ENCODE results near the gene PFDN1. TPM values are rescaled to one million over a fixed set of nuclear protein-coding genes. Genes with fewer than 3 reads are reported as not detected.

The PFDN1 gene
- total and polyA plus RNA-seq, 9 of the 15 experiments (the other 6 are each of a cell fraction or from before 2014, with no cell fraction given) = 45.5 to 215 (median 78.0) TPM

DNA sequence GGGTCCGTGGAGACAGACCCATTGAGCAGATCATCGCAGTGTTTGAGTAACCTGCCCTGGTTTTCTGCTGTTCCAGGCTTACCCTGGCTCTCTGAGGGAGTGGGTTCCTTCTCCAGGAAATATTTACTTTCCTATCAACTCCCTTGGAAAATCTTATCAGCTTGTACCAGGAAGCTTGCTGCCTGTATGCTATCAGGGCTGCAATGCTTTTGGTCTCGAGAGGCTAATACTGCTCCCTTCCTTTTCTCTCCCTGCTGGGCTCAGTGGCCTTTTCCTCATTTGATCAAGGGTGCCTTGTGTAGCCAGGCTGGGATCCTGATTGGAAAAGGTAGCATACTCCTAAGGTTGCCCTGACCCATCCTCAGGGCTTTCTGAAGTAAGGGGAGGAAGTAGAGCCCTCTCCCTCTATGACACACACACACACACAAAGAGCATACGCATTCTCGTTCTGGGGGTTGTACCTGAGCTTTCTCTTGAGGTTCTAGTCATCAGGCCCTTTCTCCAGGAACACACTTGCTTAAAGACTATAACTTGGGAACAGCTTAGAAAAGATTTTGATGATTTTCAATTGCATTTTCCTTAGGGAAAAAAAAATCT lies 86.3 kb downstream of the PFDN1 start (continued):
- TF ChIP-seq, protein P1, sequence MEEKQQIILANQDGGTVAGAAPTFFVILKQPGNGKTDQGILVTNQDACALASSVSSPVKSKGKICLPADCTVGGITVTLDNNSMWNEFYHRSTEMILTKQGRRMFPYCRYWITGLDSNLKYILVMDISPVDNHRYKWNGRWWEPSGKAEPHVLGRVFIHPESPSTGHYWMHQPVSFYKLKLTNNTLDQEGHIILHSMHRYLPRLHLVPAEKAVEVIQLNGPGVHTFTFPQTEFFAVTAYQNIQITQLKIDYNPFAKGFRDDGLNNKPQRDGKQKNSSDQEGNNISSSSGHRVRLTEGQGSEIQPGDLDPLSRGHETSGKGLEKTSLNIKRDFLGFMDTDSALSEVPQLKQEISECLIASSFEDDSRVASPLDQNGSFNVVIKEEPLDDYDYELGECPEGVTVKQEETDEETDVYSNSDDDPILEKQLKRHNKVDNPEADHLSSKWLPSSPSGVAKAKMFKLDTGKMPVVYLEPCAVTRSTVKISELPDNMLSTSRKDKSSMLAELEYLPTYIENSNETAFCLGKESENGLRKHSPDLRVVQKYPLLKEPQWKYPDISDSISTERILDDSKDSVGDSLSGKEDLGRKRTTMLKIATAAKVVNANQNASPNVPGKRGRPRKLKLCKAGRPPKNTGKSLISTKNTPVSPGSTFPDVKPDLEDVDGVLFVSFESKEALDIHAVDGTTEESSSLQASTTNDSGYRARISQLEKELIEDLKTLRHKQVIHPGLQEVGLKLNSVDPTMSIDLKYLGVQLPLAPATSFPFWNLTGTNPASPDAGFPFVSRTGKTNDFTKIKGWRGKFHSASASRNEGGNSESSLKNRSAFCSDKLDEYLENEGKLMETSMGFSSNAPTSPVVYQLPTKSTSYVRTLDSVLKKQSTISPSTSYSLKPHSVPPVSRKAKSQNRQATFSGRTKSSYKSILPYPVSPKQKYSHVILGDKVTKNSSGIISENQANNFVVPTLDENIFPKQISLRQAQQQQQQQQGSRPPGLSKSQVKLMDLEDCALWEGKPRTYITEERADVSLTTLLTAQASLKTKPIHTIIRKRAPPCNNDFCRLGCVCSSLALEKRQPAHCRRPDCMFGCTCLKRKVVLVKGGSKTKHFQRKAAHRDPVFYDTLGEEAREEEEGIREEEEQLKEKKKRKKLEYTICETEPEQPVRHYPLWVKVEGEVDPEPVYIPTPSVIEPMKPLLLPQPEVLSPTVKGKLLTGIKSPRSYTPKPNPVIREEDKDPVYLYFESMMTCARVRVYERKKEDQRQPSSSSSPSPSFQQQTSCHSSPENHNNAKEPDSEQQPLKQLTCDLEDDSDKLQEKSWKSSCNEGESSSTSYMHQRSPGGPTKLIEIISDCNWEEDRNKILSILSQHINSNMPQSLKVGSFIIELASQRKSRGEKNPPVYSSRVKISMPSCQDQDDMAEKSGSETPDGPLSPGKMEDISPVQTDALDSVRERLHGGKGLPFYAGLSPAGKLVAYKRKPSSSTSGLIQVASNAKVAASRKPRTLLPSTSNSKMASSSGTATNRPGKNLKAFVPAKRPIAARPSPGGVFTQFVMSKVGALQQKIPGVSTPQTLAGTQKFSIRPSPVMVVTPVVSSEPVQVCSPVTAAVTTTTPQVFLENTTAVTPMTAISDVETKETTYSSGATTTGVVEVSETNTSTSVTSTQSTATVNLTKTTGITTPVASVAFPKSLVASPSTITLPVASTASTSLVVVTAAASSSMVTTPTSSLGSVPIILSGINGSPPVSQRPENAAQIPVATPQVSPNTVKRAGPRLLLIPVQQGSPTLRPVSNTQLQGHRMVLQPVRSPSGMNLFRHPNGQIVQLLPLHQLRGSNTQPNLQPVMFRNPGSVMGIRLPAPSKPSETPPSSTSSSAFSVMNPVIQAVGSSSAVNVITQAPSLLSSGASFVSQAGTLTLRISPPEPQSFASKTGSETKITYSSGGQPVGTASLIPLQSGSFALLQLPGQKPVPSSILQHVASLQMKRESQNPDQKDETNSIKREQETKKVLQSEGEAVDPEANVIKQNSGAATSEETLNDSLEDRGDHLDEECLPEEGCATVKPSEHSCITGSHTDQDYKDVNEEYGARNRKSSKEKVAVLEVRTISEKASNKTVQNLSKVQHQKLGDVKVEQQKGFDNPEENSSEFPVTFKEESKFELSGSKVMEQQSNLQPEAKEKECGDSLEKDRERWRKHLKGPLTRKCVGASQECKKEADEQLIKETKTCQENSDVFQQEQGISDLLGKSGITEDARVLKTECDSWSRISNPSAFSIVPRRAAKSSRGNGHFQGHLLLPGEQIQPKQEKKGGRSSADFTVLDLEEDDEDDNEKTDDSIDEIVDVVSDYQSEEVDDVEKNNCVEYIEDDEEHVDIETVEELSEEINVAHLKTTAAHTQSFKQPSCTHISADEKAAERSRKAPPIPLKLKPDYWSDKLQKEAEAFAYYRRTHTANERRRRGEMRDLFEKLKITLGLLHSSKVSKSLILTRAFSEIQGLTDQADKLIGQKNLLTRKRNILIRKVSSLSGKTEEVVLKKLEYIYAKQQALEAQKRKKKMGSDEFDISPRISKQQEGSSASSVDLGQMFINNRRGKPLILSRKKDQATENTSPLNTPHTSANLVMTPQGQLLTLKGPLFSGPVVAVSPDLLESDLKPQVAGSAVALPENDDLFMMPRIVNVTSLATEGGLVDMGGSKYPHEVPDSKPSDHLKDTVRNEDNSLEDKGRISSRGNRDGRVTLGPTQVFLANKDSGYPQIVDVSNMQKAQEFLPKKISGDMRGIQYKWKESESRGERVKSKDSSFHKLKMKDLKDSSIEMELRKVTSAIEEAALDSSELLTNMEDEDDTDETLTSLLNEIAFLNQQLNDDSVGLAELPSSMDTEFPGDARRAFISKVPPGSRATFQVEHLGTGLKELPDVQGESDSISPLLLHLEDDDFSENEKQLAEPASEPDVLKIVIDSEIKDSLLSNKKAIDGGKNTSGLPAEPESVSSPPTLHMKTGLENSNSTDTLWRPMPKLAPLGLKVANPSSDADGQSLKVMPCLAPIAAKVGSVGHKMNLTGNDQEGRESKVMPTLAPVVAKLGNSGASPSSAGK (IDR thresholded peaks at IDR 0.05) = no peak
- TF ChIP-seq TAL1 (IDR thresholded peaks at IDR 0.05) = peak; percentile 81
- peak; percentile 92 for TF ChIP-seq ARID1B (IDR thresholded peaks at IDR 0.05)
- TF ChIP-seq CBFA2T2 (conservative IDR thresholded peaks at IDR 0.05) = peak; percentile 65
- no peak for TF ChIP-seq CCAR2 (IDR thresholded peaks at IDR 0.05; ENCODE audit: low read depth, low read length)
- no peak for TF ChIP-seq FOXJ3 (CRISPR knock-in tag; IDR thresholded peaks at IDR 0.05)
- peak; percentile 7 to 61; a peak in 2 of 4 replicates for TF ChIP-seq HDAC1 (IDR thresholded peaks at IDR 0.05)
- peak; percentile 19; the same call in 1 of the 2 replicates for TF ChIP-seq ELF4 (CRISPR knock-in tag; IDR thresholded peaks at IDR 0.05)
- TF ChIP-seq MEF2D (tag; conservative IDR thresholded peaks at IDR 0.05; ENCODE audit: low read depth) = no peak
- TF ChIP-seq PML (IDR thresholded peaks at IDR 0.05; ENCODE audit: low read length) = peak; percentile 51; the same call in 1 of the 2 replicates
- TF ChIP-seq SMARCE1 (IDR thresholded peaks at IDR 0.05) = peak; percentile 84
- no peak for TF ChIP-seq ZNF778 (CRISPR knock-in tag; IDR thresholded peaks at IDR 0.05)
- TF ChIP-seq RBBP5 (IDR thresholded peaks at IDR 0.05; ENCODE audit: borderline replicate concordance, insufficient read depth, low read length, poor library complexity, severe bottlenecking) = peak; percentile 41
- TF ChIP-seq, protein P2, sequence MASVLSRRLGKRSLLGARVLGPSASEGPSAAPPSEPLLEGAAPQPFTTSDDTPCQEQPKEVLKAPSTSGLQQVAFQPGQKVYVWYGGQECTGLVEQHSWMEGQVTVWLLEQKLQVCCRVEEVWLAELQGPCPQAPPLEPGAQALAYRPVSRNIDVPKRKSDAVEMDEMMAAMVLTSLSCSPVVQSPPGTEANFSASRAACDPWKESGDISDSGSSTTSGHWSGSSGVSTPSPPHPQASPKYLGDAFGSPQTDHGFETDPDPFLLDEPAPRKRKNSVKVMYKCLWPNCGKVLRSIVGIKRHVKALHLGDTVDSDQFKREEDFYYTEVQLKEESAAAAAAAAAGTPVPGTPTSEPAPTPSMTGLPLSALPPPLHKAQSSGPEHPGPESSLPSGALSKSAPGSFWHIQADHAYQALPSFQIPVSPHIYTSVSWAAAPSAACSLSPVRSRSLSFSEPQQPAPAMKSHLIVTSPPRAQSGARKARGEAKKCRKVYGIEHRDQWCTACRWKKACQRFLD (CRISPR knock-in tag; IDR thresholded peaks at IDR 0.05) = no peak
- peak; percentile 32 for TF ChIP-seq DACH1 (IDR thresholded peaks at IDR 0.05; ENCODE audit: partially characterized antibody)

Data from K562 (cell line).